Thyroid gland (tissue), 4 donors: ENCODE data around the gene HPD.

ENCODE experiments used
- CTCF ChIP-seq, 6 experiments: fragments of 200-600 bp in 3 of 6; fragments of 450-650 bp in 3 of 6; sonication (generic) in 3 of 6; IDR thresholded peaks; one replicate each; pipeline ENCODE4 v1.5.1; 2016 to 2019; ENCODE audit warnings: antibody characterized with exemption in 6 of 6, mild to moderate bottlenecking in 2 of 6, inconsistent platforms in 1 of 6, moderate library complexity in 1 of 6
- POLR2A ChIP-seq, 2 donors: fragments of 450-650 bp; IDR thresholded peaks; one replicate each; pipeline ENCODE4 v1.6.1; 2017; ENCODE audit warnings: antibody characterized with exemption in 2 of 2, mild to moderate bottlenecking in 2 of 2, moderate library complexity in 1 of 2

DNA sequence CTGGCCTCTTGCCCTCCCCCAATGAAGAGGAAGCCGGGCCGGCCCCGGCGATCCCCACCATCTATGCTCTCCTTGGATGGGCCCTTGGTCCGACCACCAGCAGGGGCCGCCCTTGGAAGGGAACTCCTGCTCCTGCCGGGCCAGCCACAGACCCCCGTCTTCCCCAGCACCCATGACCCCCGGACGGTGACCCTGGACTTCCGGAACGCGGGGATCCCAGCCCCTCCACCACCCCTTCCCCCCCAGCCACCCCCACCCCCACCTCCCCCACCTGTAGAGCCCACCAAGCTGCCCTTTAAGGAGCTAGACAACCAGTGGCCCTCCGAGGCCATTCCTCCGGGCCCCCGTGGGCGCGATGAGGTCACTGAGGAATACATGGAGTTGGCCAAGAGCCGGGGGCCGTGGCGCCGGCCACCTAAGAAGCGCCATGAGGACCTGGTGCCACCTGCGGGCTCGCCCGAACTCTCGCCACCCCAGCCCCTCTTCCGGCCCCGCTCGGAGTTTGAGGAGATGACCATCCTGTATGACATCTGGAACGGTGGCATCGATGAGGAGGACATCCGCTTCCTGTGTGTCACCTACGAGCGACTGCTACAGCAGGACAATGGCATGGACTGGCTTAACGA, 35.4 kb downstream of the HPD start:
- TF ChIP-seq CTCF (IDR thresholded peaks at IDR 0.05) (no peak), POLR2A (IDR thresholded peaks at IDR 0.05) (no peak)
